GM21381 (cell line): ENCODE data around the gene TRIM9.

ENCODE experiments used
- ATAC-seq: cut with Tn5 transposase; IDR thresholded peaks from one replicate; pipeline ENCODE4 v1.9.1; 2021; ENCODE audit warnings: mild to moderate bottlenecking, moderate library complexity; ENCODE audit not compliant: unreplicated experiment

Gene TRIM9

GRCh38 chr14:51058382-51058781, 36.5 kb downstream of the TRIM9 start:
- no peak for ATAC-seq

GRCh38 chr14:51056421-51056820, 38.5 kb downstream of the TRIM9 start:
- ATAC-seq = no peak

GRCh38 chr14:51053157-51053556, 41.7 kb downstream of the TRIM9 start:
- ATAC-seq = no peak

GRCh38 chr14:51044961-51045360, 49.9 kb downstream of the TRIM9 start:
- ATAC-seq = no peak

GRCh38 chr14:51041883-51042282, 53.0 kb downstream of the TRIM9 start:
- no peak for ATAC-seq

- no peak for ATAC-seq
Measured at GRCh38 chr14:51041108-51041531, 53.8 kb downstream of the TRIM9 start.

GRCh38 chr14:51039252-51039651, 55.7 kb downstream of the TRIM9 start:
- no peak for ATAC-seq

- ATAC-seq = no peak
Measured at GRCh38 chr14:51035611-51036192, 59.2 kb downstream of the TRIM9 start.

GRCh38 chr14:51028851-51029754, 65.8 kb downstream of the TRIM9 start:
- no peak for ATAC-seq

- no peak for ATAC-seq
Measured at GRCh38 chr14:51028361-51028760, 66.5 kb downstream of the TRIM9 start.

- no peak for ATAC-seq
Measured at GRCh38 chr14:51024377-51024776, 70.5 kb downstream of the TRIM9 start.

GRCh38 chr14:51023964-51024363, 70.9 kb downstream of the TRIM9 start:
- ATAC-seq = no peak

- ATAC-seq = no peak
Measured at GRCh38 chr14:51022769-51023168, 72.1 kb downstream of the TRIM9 start.

GRCh38 chr14:51020024-51020710, 74.7 kb downstream of the TRIM9 start:
- no peak for ATAC-seq

GRCh38 chr14:51019089-51019488, 75.8 kb downstream of the TRIM9 start:
- no peak for ATAC-seq

GRCh38 chr14:51018521-51018920, 76.4 kb downstream of the TRIM9 start:
- no peak for ATAC-seq

- no peak for ATAC-seq
Measured at GRCh38 chr14:51014625-51015024, 80.3 kb downstream of the TRIM9 start.

- ATAC-seq = no peak
Measured at GRCh38 chr14:51014086-51014485, 80.8 kb downstream of the TRIM9 start.

GRCh38 chr14:51012055-51012454, 82.8 kb downstream of the TRIM9 start:
- no peak for ATAC-seq

GRCh38 chr14:51008446-51008845, 86.5 kb downstream of the TRIM9 start:
- no peak for ATAC-seq

- ATAC-seq = no peak
Measured at GRCh38 chr14:51006781-51007211, 88.1 kb downstream of the TRIM9 start.

GRCh38 chr14:51006324-51006723, 88.6 kb downstream of the TRIM9 start:
- ATAC-seq = no peak
